ENCODE measurements around the gene PIK3CD.

The PIK3CD gene

DNA sequence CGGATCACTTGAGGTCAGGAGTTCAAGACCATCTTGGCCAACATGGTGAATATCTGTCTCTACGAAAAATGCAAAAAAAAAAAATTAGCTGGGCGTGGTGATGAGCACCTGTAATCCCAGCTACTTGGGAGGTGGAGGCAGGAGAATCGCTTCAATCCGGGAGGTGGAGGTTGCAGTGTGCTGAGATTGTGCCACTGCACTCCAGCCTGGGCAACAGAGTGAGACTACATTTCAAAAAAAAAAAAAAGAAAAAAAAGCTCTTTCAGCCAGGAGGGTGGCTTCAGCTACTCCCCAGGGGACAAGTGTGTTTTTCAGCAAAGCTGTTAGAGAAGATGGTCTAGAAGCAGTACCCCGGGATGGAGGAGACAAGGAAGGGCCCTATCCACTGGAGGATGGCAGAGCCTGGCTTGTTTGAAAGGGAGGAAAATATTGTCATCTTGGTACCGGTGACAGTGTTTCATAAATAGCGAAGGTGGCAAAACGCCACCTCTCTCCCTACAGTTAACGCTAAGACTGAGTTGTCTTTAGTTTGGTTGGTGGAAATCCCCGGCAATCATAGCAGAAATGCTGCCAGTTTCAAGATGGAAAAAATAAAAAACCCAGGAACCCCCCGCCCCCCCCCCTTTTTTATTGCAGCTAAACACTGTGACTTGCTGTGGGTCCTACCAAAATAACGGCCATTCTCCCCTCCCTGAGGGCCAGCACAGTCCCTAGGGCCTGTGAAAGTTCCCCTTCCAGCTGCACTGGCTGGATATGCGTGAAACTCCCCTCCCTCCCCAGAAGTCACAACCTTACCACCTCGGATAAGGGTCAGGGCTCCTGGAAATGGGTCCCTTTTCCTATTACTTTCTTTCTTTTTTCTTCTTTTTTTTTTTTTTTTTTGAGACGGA is 3.5 kb downstream of the PIK3CD start:
- H3K4me3 ChIP-seq (ENCODE audit: low read depth, low read length) = no peak overlapping the region
- no peak for DNase-seq (ENCODE audit: low read depth)
- TF ChIP-seq CTCF (IDR thresholded peaks at IDR 0.05; ENCODE audit: control insufficient read depth, extremely low read depth, insufficient read depth) = no peak

- no peak for TF ChIP-seq CTCF (IDR thresholded peaks at IDR 0.05; ENCODE audit: control insufficient read depth, extremely low read depth, insufficient read depth)
- no peak overlapping the region for H3K4me3 ChIP-seq (ENCODE audit: low read depth, low read length)
- DNase-seq (ENCODE audit: low read depth) = no peak
Measured at GRCh38 chr1:9655836-9656235, 4.3 kb downstream of the PIK3CD start.

DNA sequence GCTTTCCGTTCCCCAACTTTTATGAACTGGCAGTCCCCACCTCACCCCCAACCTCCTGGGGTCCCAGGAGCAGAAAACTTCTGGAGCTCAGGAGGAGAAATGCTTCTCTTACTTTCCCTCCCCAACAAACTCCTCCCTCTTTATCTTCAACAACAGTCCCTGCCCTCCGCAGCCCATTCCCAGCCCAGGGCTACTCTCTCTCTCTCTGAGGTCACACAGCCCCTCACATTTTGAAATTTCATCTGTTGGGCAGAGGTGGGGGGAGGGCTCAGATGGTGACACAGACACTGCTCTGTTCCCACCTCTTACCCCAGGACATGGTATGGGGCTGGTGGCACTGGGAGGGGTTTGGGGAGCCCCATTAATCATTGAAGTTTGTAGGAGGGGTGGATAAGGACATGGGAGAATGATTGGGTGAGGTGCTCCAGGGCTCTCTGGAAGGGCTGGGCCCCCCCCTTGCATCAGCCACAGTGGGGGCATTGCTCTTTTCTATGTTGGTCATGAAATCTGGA is 6.0 kb downstream of the PIK3CD start:
- H3K4me3 ChIP-seq (ENCODE audit: low read depth, low read length) = no peak overlapping the region
- DNase-seq (ENCODE audit: low read depth) = no peak
- TF ChIP-seq CTCF (IDR thresholded peaks at IDR 0.05; ENCODE audit: control insufficient read depth, extremely low read depth, insufficient read depth) = no peak

DNA sequence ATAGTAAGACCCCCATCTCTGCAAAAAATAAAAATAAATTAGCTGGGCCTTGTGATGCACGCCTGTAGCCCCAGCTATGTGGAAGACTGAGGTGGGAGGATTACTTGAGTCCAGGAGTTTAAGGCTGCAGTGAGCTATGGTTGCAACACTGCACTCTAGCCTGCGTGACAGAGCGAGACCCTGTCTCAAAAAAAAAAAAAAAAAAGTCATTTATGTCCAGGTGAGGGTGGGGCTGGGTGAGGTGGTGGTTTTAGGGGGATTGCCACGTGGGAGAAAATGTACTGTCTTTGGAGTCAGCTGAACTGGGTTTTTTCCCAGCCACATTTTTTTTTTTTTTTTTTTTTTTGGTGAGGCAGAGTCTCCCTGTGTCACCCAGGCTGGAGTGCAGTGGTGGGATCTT is 6.7 kb downstream of the PIK3CD start:
- DNase-seq (ENCODE audit: low read depth) = no peak
- no peak overlapping the region for H3K4me3 ChIP-seq (ENCODE audit: low read depth, low read length)
- no peak for TF ChIP-seq CTCF (IDR thresholded peaks at IDR 0.05; ENCODE audit: control insufficient read depth, extremely low read depth, insufficient read depth)

- no peak for DNase-seq (ENCODE audit: low read depth)
- no peak for TF ChIP-seq CTCF (IDR thresholded peaks at IDR 0.05; ENCODE audit: control insufficient read depth, extremely low read depth, insufficient read depth)
- no peak overlapping the region for H3K4me3 ChIP-seq (ENCODE audit: low read depth, low read length)
Measured at GRCh38 chr1:9659328-9659727, 7.8 kb downstream of the PIK3CD start.

- H3K4me3 ChIP-seq (ENCODE audit: low read depth, low read length) = no peak overlapping the region
- TF ChIP-seq CTCF (IDR thresholded peaks at IDR 0.05; ENCODE audit: control insufficient read depth, extremely low read depth, insufficient read depth) = no peak
- DNase-seq (ENCODE audit: low read depth) = no peak
Measured at GRCh38 chr1:9663257-9663656, 11.7 kb downstream of the PIK3CD start.

Data from LNCaP clone FGC (cell line).